Mammary epithelial cell (primary cell): ENCODE measurements around the gene PIGA.

Experiments
- CTCF ChIP-seq, 2 donors: IDR thresholded peaks in 1 of 2; conservative IDR thresholded peaks in 1 of 2; 2 replicates each; pipeline ENCODE4 v1.5.1; 2011 to 2012; ENCODE audit warnings: inconsistent platforms in 2 of 2, low read length in 2 of 2, mild to moderate bottlenecking in 2 of 2, control low read depth in 1 of 2, low read depth in 1 of 2; ENCODE audit not compliant: insufficient read depth in 1 of 2; ENCODE audit errors: extremely low read depth in 1 of 2
- EZH2 ChIP-seq: IDR thresholded peaks from 2 replicates; pipeline ENCODE4 v1.6.1; 2012; ENCODE audit warnings: low read length, inconsistent platforms, borderline replicate concordance

- TF ChIP-seq CTCF (conservative IDR thresholded peaks at IDR 0.05 in 1 of 2, IDR thresholded peaks at IDR 0.05 in 1 of 2; ENCODE audit: extremely low read depth in 1 of 2, insufficient read depth in 1 of 2, low read depth in 1 of 2, low read length in 2 of 2) (peak; percentile 57 to 71), EZH2 (no peak)
Measured at GRCh38 chrX:15349046-15349445, 13.7 kb upstream of the PIGA start.
